GM19395 (cell line): ENCODE data around the gene PCDHB15.
"Not testable (repeated sequence)": the region's sequence is repeated elsewhere in the genome, so short reads cannot be mapped to it uniquely, and the experiment has no call there.

Experiments used
- ATAC-seq: cut with Tn5 transposase; IDR thresholded peaks from one replicate; pipeline ENCODE4 v1.9.1; 2021; ENCODE audit warnings: mild to moderate bottlenecking, moderate library complexity; ENCODE audit not compliant: unreplicated experiment

PCDHB15 gene

GRCh38 chr5:141245250-141245717 lies at the start of gene PCDHB15:
Gene PCDHB15, plus strand, starts transcription at chr5:141245395. Its CDS starts 184 bp downstream, at chr5:141245579.
- no peak for ATAC-seq

GRCh38 chr5:141196363-141196762 lies 48.8 kb upstream of the PCDHB15 start:
- no peak for ATAC-seq

GRCh38 chr5:141199359-141200235 lies 45.6 kb upstream of the PCDHB15 start, which contains the start of gene PCDHB11:
Gene PCDHB11, plus strand, starts transcription at chr5:141199627. Its CDS starts 148 bp downstream, at chr5:141199775.
- ATAC-seq, result no peak

- ATAC-seq, result not testable (repeated sequence)
Measured at GRCh38 chr5:141201126-141201525, 44.1 kb upstream of the PCDHB15 start.

DNA sequence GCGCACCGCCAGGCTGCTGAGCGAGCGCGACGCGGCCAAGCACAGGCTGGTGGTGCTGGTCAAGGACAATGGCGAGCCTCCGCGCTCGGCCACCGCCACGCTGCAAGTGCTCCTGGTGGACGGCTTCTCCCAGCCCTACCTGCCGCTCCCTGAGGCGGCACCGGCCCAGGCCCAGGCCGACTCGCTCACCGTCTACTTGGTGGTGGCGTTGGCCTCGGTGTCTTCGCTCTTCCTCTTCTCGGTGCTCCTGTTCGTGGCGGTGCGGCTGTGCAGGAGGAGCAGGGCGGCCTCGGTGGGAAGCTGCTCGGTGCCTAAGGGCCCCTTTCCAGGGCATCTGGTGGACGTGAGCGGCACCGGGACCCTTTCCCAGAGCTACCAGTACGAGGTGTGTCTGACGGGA lies 43.5 kb upstream of the PCDHB15 start:
- ATAC-seq, result not testable (repeated sequence)

GRCh38 chr5:141208478-141208877 lies 36.7 kb upstream of the PCDHB15 start, which contains the start of gene PCDHB12:
Gene PCDHB12, plus strand, starts transcription at chr5:141208719. Its CDS starts 189 bp downstream, at chr5:141208908.
- ATAC-seq, result no peak

DNA sequence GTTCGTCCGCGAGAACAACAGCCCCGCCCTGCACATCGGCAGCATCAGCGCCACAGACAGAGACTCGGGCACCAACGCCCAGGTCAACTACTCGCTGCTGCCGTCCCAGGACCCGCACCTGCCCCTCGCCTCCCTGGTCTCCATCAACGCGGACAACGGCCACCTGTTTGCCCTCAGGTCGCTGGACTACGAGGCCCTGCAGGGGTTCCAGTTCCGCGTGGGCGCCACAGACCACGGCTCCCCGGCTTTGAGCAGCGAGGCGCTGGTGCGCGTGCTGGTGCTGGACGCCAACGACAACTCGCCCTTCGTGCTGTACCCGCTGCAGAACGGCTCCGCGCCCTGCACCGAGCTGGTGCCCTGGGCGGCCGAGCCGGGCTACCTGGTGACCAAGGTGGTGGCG lies 34.9 kb upstream of the PCDHB15 start:
- not testable (repeated sequence) for ATAC-seq

- ATAC-seq, result not testable (repeated sequence)
Measured at GRCh38 chr5:141210849-141211248, 34.3 kb upstream of the PCDHB15 start.

DNA sequence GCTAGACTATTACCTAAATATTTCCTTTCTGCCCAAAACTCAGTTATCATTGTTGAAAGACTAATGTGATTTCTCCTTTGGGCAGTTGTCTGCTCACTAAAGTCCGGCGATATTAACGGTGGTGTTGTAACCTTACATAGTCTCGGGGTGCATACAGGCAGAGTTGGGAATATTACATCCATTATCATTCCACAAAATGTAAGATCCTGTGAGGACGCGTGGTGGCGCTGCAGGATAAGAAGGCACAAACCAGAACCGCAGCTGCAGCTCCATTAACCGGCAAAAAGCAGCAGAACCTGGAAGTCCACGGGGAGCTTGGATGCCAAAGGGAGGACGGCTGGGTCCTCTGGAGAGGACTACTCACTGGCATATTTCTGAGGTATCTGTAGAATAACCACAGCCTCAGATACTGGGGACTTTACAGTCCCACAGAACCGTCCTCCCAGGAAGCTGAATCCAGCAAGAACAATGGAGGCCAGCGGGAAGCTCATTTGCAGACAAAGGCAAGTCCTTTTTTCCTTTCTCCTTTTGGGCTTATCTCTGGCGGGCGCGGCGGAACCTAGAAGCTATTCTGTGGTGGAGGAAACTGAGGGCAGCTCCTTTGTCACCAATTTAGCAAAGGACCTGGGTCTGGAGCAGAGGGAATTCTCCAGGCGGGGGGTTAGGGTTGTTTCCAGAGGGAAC lies 31.4 kb upstream of the PCDHB15 start, which contains the start of gene PCDHB13:
Gene PCDHB13 (plus strand): TSS at position 264 of the 684 bp plus-strand sequence. CDS start 205 bp downstream, at position 469.
- ATAC-seq, result not testable (repeated sequence)

GRCh38 chr5:141214583-141214982 lies 30.6 kb upstream of the PCDHB15 start:
- ATAC-seq, result not testable (repeated sequence)

GRCh38 chr5:141215504-141215903 lies 29.7 kb upstream of the PCDHB15 start:
- not testable (repeated sequence) for ATAC-seq

DNA sequence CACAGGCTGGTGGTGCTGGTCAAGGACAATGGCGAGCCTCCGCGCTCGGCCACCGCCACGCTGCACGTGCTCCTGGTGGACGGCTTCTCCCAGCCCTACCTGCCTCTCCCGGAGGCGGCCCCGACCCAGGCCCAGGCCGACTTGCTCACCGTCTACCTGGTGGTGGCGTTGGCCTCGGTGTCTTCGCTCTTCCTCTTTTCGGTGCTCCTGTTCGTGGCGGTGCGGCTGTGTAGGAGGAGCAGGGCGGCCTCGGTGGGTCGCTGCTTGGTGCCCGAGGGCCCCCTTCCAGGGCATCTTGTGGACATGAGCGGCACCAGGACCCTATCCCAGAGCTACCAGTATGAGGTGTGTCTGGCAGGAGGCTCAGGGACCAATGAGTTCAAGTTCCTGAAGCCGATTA lies 29.2 kb upstream of the PCDHB15 start:
- ATAC-seq, result not testable (repeated sequence)

GRCh38 chr5:141223112-141223783 lies 21.9 kb upstream of the PCDHB15 start, which contains the start of gene PCDHB14:
Gene PCDHB14, plus strand, starts transcription at chr5:141223343. Its CDS starts 163 bp downstream, at chr5:141223506.
- ATAC-seq, result no peak

GRCh38 chr5:141224844-141225243 lies 20.4 kb upstream of the PCDHB15 start:
- not testable (repeated sequence) for ATAC-seq

GRCh38 chr5:141225421-141225820 lies 19.8 kb upstream of the PCDHB15 start:
- not testable (repeated sequence) for ATAC-seq

- no peak for ATAC-seq
Measured at GRCh38 chr5:141234109-141234667, 11.0 kb upstream of the PCDHB15 start.

DNA sequence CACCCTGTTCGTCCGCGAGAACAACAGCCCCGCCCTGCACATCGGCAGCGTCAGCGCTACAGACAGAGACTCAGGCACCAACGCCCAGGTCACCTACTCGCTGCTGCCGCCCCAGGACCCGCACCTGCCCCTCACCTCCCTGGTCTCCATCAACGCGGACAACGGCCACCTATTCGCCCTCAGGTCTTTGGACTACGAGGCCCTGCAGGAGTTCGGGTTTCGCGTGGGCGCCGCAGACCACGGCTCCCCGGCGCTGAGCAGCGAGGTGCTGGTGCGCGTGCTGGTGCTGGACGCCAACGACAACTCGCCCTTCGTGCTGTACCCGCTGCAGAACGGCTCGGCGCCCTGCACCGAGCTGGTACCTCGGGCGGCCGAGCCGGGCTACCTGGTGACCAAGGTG lies 9.3 kb upstream of the PCDHB15 start:
- ATAC-seq, result not testable (repeated sequence)

DNA sequence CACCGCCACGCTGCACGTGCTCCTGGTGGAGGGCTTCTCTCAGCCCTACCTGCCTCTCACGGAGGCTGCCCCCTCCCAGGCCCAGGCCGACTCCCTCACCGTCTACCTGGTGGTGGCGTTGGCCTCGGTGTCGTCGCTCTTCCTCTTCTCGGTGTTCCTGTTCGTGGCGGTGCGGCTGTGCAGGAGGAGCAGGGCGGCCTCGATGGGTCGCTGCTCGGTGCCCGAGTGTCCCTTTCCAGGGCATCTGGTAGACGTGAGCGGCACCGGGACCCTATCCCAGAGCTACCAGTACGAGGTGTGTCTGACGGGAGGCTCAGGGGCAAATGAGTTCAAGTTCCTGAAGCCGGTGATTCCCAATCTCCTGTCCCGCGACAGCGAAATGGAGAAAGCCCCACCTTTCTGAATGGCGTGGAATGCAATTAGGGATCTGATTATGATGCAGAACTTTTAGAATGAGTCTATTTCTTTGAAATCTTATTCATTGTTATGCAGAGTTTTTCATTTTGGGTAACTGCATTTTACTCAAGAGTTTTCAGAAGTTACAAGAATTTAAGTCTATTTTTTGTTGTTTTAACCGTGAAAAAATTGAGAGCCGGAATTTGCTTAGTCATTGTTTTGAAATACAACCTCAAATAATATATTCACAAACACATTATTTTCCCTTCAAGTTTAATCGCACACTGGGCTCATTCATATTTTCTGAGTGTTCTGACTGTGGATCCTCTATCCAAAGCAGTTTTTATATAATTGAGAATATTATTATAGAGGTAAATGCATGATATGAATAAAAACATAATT lies 8.5 kb upstream of the PCDHB15 start:
- no peak for ATAC-seq

GRCh38 chr5:141241496-141241895 lies 3.7 kb upstream of the PCDHB15 start:
- ATAC-seq, result no peak
